ENCODE data around the gene TCN2.
A peak's percentile ranks its signal among the peaks of the same experiment; 100 is the strongest.

The TCN2 gene

GRCh38 chr22:30655532-30655931, 48.6 kb downstream of the TCN2 start:
- no peak for DNase-seq (ENCODE audit: low spot score)
- Histone ChIP-seq H3K4me3 (no peak overlapping the region), H3K27ac (no peak overlapping the region)
- TF ChIP-seq CTCF (IDR thresholded peaks at IDR 0.05): no peak

DNA sequence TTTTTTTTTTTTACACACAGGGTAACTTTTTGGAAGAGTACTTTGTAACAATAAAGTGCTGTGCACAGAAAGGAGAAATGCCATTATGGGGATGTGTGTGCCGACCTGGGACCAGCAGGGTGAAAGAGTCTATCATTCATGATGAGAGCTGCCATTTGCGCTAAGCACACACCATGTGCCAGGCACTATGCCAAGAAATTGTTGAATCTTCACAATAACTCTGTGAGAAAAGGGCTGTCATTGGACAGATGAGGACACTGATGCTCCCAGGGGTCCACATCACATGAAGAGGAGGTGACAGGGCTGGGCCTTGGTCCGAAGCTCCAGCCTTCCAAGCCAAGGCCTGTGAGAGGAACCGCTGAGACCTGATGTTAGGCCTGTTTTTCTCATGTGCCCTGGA, 55.1 kb downstream of the TCN2 start:
- Histone ChIP-seq H3K4me3 (no peak overlapping the region), H3K27ac (no peak overlapping the region)
- DNase-seq (ENCODE audit: low spot score): no peak
- no peak for TF ChIP-seq CTCF (IDR thresholded peaks at IDR 0.05)

GRCh38 chr22:30664798-30665197, 57.8 kb downstream of the TCN2 start:
- no peak for DNase-seq (ENCODE audit: low spot score)
- no peak for TF ChIP-seq CTCF (IDR thresholded peaks at IDR 0.05)
- Histone ChIP-seq H3K4me3 (no peak overlapping the region), H3K27ac (no peak overlapping the region)

DNA sequence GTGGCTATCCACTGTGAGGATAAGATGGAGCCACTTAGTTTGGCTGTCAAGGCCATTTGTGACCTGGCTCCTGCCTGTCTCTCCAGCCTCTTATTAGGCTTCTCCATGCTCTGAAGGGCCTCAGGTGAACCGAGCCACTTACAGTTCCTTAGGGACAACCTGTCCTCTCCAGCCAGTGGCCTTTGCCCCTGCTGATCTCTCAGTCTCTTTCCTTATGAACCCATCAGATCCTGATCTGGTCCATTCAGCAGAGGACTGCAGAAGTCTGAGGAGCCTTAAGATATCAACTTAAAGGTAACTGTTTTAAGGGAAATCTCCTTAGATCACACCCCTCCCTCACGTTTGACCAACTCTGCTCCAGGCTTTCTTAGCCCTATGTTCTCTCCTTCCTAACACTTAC, 58.3 kb downstream of the TCN2 start:
- no peak overlapping the region for H3K27ac ChIP-seq
- TF ChIP-seq CTCF (IDR thresholded peaks at IDR 0.05): no peak
- H3K4me3 ChIP-seq: no peak overlapping the region
- DNase-seq (ENCODE audit: low spot score): no peak

- no peak for DNase-seq (ENCODE audit: low spot score)
- no peak for TF ChIP-seq CTCF (IDR thresholded peaks at IDR 0.05)
- Histone ChIP-seq H3K27ac (no peak overlapping the region), H3K4me3 (no peak overlapping the region)
These were observed 58.8 kb downstream of the TCN2 start for GRCh38 chr22:30665786-30666185.

DNA sequence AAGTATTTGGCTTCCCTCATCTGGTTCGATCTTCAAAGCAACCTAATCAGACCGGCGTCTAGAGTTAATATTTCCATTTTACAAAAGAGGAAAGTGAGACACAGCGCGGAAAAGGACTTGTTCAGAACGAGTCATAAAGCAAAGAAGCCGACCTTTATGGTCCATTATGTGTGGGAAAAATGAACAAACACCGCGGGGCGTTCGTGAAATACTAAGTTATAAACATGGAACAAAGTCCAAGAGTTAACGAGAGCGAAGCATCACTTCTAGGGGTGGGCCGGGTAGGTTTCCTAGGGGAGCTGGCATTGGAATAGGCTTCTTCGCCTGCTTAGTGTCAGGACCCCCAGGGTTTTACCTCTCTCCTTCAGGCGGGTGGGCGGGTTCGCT, 60.1 kb downstream of the TCN2 start:
- peak overlapping the region; percentile 25 to 76 for H3K27ac ChIP-seq
- peak overlapping the region; percentile 92 for H3K4me3 ChIP-seq
- no peak for DNase-seq (ENCODE audit: low spot score)
- no peak for TF ChIP-seq CTCF (IDR thresholded peaks at IDR 0.05)

- peak within 1 kb of the TSS; percentile 92 for H3K4me3 ChIP-seq
- no peak for TF ChIP-seq CTCF (IDR thresholded peaks at IDR 0.05)
- DNase-seq (ENCODE audit: low spot score): peak; percentile 94
- H3K27ac ChIP-seq: peak within 1 kb of the TSS; percentile 25 to 76
These were observed 60.8 kb downstream of the TCN2 start, which contains the start of gene DUSP18 for GRCh38 chr22:30667494-30668385. Gene DUSP18, minus strand, starts transcription at chr22:30667875. Its CDS starts 3,872 bp downstream, at chr22:30664003.

All from coronary artery (tissue), 2 donors.